ENCODE results near the gene SLC10A7. TPM values are rescaled to one million over a fixed set of nuclear protein-coding genes. Genes with fewer than 3 reads are reported as not detected.

The SLC10A7 gene
- total and polyA plus RNA-seq, 2 of the 4 experiments (the other 2 are of a cell fraction): 5.2 to 8.4 TPM

- ATAC-seq (ENCODE audit: low read depth): no peak
- intact Hi-C loops (cut with micrococcal nuclease): no loop called here
Observed at GRCh38 chr4:146415829-146416228, 105.9 kb downstream of the SLC10A7 start.

More at GRCh38 chr4:146415829-146416228, 105.9 kb downstream of the SLC10A7 start:
- no peak overlapping the region for H3K9ac ChIP-seq (ENCODE audit: low read depth, low read length)
- H3K27me3 ChIP-seq (ENCODE audit: control insufficient read depth, insufficient read depth, low read length): no peaks in the 10 kb centered on the region
- no peak overlapping the region for H3K23ac ChIP-seq (ENCODE audit: low read depth, low read length)
- H2BK15ac ChIP-seq (ENCODE audit: low read depth, low read length): no peak overlapping the region
- no peak overlapping the region for H4K8ac ChIP-seq (ENCODE audit: low read depth in 2 of 2, low read length in 2 of 2)
- no peak overlapping the region for H2AFZ ChIP-seq (replicated peaks; ENCODE audit: low read length, poor library complexity)
- H2AK5ac ChIP-seq (ENCODE audit: low read depth, low read length): no peak overlapping the region
- CTCF ChIA-PET: no interaction called here
- in situ Hi-C loops (cut with MboI; ENCODE audit: low sequenced_read_pairs): no loop called here
- dilution Hi-C loops (cut with HindIII; ENCODE audit: low sequenced_read_pairs, unreplicated experiment): no loop called here
- H3K56ac ChIP-seq (ENCODE audit: extremely low read depth, insufficient read depth, low read length): no peak overlapping the region
- no peak overlapping the region for H3K14ac ChIP-seq (replicated peaks; ENCODE audit: low read depth, low read length)
- no CpG with 5 or more reads among the region's 1 CpG for WGBS, 2 experiments (ENCODE audit: extremely low coverage in 2 of 2, insufficient read length in 1 of 2)
- H3K4me1 ChIP-seq (ENCODE audit: control insufficient read depth, insufficient read depth, low read length): no peaks in the 10 kb centered on the region
- H4K5ac ChIP-seq (ENCODE audit: low read depth, low read length): no peak overlapping the region
- H3K27ac ChIP-seq (ENCODE audit: insufficient read depth, low read length): no peak overlapping the region
- H3K4me2 ChIP-seq (ENCODE audit: low read depth, low read length): no peak overlapping the region
- TF ChIP-seq, protein P1, sequence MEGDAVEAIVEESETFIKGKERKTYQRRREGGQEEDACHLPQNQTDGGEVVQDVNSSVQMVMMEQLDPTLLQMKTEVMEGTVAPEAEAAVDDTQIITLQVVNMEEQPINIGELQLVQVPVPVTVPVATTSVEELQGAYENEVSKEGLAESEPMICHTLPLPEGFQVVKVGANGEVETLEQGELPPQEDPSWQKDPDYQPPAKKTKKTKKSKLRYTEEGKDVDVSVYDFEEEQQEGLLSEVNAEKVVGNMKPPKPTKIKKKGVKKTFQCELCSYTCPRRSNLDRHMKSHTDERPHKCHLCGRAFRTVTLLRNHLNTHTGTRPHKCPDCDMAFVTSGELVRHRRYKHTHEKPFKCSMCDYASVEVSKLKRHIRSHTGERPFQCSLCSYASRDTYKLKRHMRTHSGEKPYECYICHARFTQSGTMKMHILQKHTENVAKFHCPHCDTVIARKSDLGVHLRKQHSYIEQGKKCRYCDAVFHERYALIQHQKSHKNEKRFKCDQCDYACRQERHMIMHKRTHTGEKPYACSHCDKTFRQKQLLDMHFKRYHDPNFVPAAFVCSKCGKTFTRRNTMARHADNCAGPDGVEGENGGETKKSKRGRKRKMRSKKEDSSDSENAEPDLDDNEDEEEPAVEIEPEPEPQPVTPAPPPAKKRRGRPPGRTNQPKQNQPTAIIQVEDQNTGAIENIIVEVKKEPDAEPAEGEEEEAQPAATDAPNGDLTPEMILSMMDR (conservative IDR thresholded peaks at IDR 0.05; ENCODE audit: low read depth, low read length): no peak
- TF ChIP-seq MAFK (IDR thresholded peaks at IDR 0.05; ENCODE audit: low read depth, low read length) (no peak), POLR2A (IDR thresholded peaks at IDR 0.05; ENCODE audit: low read depth, low read length) (no peak), NFE2L2 (IDR thresholded peaks at IDR 0.05; ENCODE audit: low read depth, low read length) (no peak), MAZ (IDR thresholded peaks at IDR 0.05; ENCODE audit: borderline replicate concordance, low read depth, low read length) (no peak), ELK1 (IDR thresholded peaks at IDR 0.05; ENCODE audit: borderline replicate concordance, low read depth, low read length) (no peak), BHLHE40 (IDR thresholded peaks at IDR 0.05; ENCODE audit: low read depth, low read length) (no peak), CEBPB (IDR thresholded peaks at IDR 0.05; ENCODE audit: low read depth, low read length) (no peak), RFX5 (IDR thresholded peaks at IDR 0.05; ENCODE audit: low read depth, low read length) (no peak), FOS (IDR thresholded peaks at IDR 0.05; ENCODE audit: low read depth, low read length) (no peak), SMC3 (IDR thresholded peaks at IDR 0.05; ENCODE audit: low read depth, low read length) (no peak), CHD1 (IDR thresholded peaks at IDR 0.05; ENCODE audit: low read depth, low read length) (no peak), RAD21 (IDR thresholded peaks at IDR 0.05; ENCODE audit: low read length) (no peak), RCOR1 (IDR thresholded peaks at IDR 0.05; ENCODE audit: insufficient replicate concordance, low read length) (no peak), MXI1 (IDR thresholded peaks at IDR 0.05; ENCODE audit: borderline replicate concordance, low read depth, low read length) (no peak)
- TF ChIP-seq, protein P2, sequence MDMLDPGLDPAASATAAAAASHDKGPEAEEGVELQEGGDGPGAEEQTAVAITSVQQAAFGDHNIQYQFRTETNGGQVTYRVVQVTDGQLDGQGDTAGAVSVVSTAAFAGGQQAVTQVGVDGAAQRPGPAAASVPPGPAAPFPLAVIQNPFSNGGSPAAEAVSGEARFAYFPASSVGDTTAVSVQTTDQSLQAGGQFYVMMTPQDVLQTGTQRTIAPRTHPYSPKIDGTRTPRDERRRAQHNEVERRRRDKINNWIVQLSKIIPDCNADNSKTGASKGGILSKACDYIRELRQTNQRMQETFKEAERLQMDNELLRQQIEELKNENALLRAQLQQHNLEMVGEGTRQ (IDR thresholded peaks at IDR 0.05; ENCODE audit: low read depth, low read length): no peak
- H3K79me1 ChIP-seq (ENCODE audit: low read depth in 1 of 2, low read length in 2 of 2): peaks cover 0 to 3% of the 10 kb centered on the region in 2 experiments; a peak in 1 of 4 replicates
- no peak for DNase-seq
- H3K4ac ChIP-seq (ENCODE audit: low read depth, low read length): no peak overlapping the region
- no peaks in the 10 kb centered on the region for H3K36me3 ChIP-seq (ENCODE audit: control insufficient read depth, insufficient read depth, low read length)
- no peak overlapping the region for H2BK5ac ChIP-seq (ENCODE audit: low read depth, low read length, poor library complexity, severe bottlenecking)
- no peak overlapping the region for H3K4me3 ChIP-seq (ENCODE audit: insufficient read depth, low read depth, low read length)
- no TSS peak for BruUV-seq (replicated peaks)
- H3K18ac ChIP-seq (ENCODE audit: low read depth, low read length): no peak overlapping the region
- no peaks in the 10 kb centered on the region for H3K9me3 ChIP-seq (ENCODE audit: control insufficient read depth, insufficient read depth, low read length)
- H2BK120ac ChIP-seq (ENCODE audit: low read depth, low read length): no peak overlapping the region
- H2AK9ac ChIP-seq (replicated peaks; ENCODE audit: low read depth, low read length, poor library complexity): no peak overlapping the region
- H4K91ac ChIP-seq (ENCODE audit: insufficient read depth, low read depth, low read length): no peak overlapping the region
- POLR2A ChIA-PET (ENCODE audit: unreplicated experiment): no interaction called here
- H4K20me1 ChIP-seq (ENCODE audit: insufficient read depth, low read length): no peaks in the 10 kb centered on the region
- no peaks in the 10 kb centered on the region for H3K9me1 ChIP-seq (ENCODE audit: insufficient read depth, low read length)
- no peak overlapping the region for H2BK20ac ChIP-seq (ENCODE audit: low read depth, low read length)
